HL-60 (cell line): ENCODE measurements around the gene EXTL1.

Experiments
- DNase-seq, 2 experiments: peaks; one replicate each; pipeline ENCODE4 v3.0.0-alpha.2; 2010 to 2020; ENCODE audit warnings: low read depth in 1 of 2, low spot score in 1 of 2
- H3K27ac ChIP-seq: fragments of 250-450 bp; sonication (Bioruptor Pico); replicated peaks from 2 replicates; pipeline ENCODE4 v1.5.1; 2020; ENCODE audit warnings: mild to moderate bottlenecking, moderate library complexity
- H3K27me3 ChIP-seq: fragments of 250-450 bp; sonication (Bioruptor Pico); 2 replicates; pipeline ENCODE4 v1.5.1; 2021; ENCODE audit warnings: mild to moderate bottlenecking, moderate library complexity; ENCODE audit not compliant: insufficient read depth, poor library complexity, severe bottlenecking
- H3K4me3 ChIP-seq: replicated peaks from 2 replicates; pipeline ENCODE4 v1.5.1; 2011; ENCODE audit warnings: mild to moderate bottlenecking, control low read depth, low read length; ENCODE audit not compliant: insufficient read depth
- CTCF ChIP-seq: IDR thresholded peaks from one replicate; pipeline ENCODE4 v1.5.1; 2011; ENCODE audit warnings: low read length, control low read depth, inconsistent platforms; ENCODE audit not compliant: insufficient read depth
- GABPA ChIP-seq: IDR thresholded peaks from 2 replicates; pipeline ENCODE4 v1.6.1; 2012; ENCODE audit warnings: low read depth
- POLR2AphosphoS5 ChIP-seq: IDR thresholded peaks from 2 replicates; pipeline ENCODE4 v1.6.1; 2012; ENCODE audit warnings: low read depth
- REST ChIP-seq: IDR thresholded peaks from 2 replicates; pipeline ENCODE4 v1.6.1; 2012; ENCODE audit warnings: low read depth; ENCODE audit not compliant: insufficient replicate concordance
- SPI1 ChIP-seq: IDR thresholded peaks from 2 replicates; pipeline ENCODE4 v1.6.1; 2012; ENCODE audit warnings: low read depth, mild to moderate bottlenecking, borderline replicate concordance

EXTL1 gene

GRCh38 chr1:26079960-26080814, 58.6 kb downstream of the EXTL1 start:
- Histone ChIP-seq H3K27ac (no peak overlapping the region), H3K4me3 (no peak overlapping the region), H3K27me3 (peaks cover 3% of the 10 kb centered on the region)
- no peak for TF ChIP-seq CTCF
- no peak for TF ChIP-seq REST
- no peak for TF ChIP-seq GABPA
- no peak for TF ChIP-seq SPI1
- TF ChIP-seq POLR2AphosphoS5, result no peak
- no peak for DNase-seq

GRCh38 chr1:26081267-26082019, 59.9 kb downstream of the EXTL1 start:
- no peak overlapping the region for H3K27ac ChIP-seq
- TF ChIP-seq GABPA (no peak), POLR2AphosphoS5 (no peak), CTCF (no peak), SPI1 (no peak), REST (no peak)
- no peak overlapping the region for H3K4me3 ChIP-seq
- H3K27me3 ChIP-seq, result peaks cover 3% of the 10 kb centered on the region
- DNase-seq, result no peak

GRCh38 chr1:26082020-26082350, 60.4 kb downstream of the EXTL1 start:
- no peak for DNase-seq
- TF ChIP-seq SPI1 (no peak), CTCF (no peak), GABPA (no peak), POLR2AphosphoS5 (no peak), REST (no peak)
- Histone ChIP-seq H3K27me3 (peaks cover 3% of the 10 kb centered on the region), H3K27ac (no peak overlapping the region), H3K4me3 (no peak overlapping the region)
